Measurements from ENCODE around the gene SLC45A3.
"Not testable (repeated sequence)": the region's sequence is repeated elsewhere in the genome, so short reads cannot be mapped to it uniquely, and the experiment has no call there.

Gene SLC45A3

GRCh38 chr1:205680073-205680851 is at the start of gene SLC45A3:
TSS of gene SLC45A3 (minus strand) at chr1:205680509. CDS start at chr1:205664656, 15,853 bp downstream.
- no peak for DNase-seq

- no peak for DNase-seq
Measured at GRCh38 chr1:205726619-205727125, 46.4 kb upstream of the SLC45A3 start.

GRCh38 chr1:205725514-205725913 is 45.2 kb upstream of the SLC45A3 start:
- no peak for DNase-seq

DNA sequence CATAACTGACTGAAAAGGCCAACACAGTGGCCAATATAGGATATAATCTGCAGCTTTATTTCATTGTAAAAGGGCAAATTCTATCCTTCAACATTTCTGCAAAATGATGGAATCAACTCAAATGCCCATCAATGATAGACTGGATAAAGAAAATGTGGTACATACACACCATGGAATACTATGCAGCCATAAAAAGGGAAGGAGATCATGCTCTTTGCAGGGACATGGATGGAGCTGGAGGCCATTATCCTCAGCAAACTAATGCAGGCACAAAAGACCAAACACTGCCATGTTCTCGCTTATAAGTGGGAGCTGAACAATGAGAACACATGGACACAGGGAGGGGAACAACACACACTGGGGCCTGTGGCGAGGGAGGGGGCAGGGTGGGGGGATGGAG is 40.4 kb upstream of the SLC45A3 start:
- DNase-seq: not testable (repeated sequence)

- DNase-seq: no peak
Measured at GRCh38 chr1:205719762-205720161, 39.5 kb upstream of the SLC45A3 start.

- no peak for DNase-seq
Measured at GRCh38 chr1:205719015-205719414, 38.7 kb upstream of the SLC45A3 start.

DNA sequence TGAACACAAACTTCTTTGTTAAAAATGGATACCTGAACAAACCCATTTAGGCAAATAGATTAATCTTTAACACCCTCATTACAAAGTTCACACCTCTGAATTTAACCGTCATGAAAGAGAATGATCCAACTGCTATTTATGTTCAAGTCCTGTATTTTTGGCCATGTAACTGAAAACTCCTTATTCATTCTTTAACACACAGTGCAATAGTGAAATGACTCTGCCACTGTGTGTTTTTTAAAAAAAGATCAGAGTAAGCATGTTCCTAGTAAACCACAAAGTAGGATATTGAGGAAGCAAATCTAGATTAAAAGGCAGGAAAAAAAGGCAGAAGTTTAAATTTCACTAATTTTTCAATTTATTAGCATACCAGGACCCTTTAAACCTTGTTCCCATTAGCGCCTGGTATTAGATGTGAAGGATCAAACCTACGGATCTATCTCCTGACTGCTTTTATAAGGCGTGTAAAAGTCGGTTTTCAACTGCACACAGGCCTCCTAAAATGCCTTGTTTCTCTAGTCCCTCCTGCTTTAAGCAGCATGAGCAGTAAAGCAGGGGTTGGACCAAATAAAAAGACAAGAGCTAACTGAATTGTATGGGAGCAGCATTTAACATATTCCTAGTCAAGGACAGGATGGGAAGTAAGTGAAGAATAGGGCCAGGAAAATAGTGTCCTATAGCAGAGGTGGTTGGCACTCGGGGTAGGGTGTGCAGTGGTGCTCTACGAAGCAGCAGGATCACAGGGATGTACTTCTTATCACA is 36.2 kb upstream of the SLC45A3 start:
- DNase-seq: no peak

DNA sequence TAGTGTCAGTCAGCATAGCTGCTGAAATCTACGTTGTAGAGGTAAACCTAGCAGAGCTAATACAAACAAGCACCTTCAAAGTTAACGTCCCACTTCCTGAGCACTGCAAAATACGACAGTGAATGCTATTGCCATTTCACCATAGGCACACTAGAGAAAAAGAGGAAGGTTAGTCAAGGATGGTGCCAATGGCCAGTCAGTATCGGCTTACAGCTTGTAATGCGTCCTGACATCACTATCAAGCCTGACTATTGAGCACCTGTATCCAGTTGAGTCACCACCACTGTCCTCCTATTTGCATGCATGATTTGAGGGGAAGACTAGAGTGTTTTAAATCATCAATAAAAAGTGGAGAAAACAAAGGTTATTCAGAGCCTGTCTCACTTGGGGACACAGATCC is 35.3 kb upstream of the SLC45A3 start:
- no peak for DNase-seq

DNA sequence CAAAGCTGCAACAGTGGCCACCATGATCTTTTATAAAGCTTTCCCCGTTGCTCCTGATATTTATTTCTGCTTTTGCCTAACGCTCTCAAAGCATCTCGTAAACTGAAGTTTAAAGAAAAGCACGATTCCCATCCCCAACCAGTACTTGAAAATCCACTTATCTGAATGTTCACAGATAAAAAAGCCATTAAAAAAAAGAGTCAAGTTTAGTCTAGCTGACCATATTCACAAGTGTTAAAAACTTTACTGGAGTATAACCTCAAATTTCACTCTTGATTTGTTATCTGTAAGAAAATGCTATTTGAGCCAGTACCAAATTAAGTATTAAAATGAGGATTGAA is 34.6 kb upstream of the SLC45A3 start:
- DNase-seq: no peak

GRCh38 chr1:205714190-205714905 is 34.0 kb upstream of the SLC45A3 start:
- no peak for DNase-seq

DNA sequence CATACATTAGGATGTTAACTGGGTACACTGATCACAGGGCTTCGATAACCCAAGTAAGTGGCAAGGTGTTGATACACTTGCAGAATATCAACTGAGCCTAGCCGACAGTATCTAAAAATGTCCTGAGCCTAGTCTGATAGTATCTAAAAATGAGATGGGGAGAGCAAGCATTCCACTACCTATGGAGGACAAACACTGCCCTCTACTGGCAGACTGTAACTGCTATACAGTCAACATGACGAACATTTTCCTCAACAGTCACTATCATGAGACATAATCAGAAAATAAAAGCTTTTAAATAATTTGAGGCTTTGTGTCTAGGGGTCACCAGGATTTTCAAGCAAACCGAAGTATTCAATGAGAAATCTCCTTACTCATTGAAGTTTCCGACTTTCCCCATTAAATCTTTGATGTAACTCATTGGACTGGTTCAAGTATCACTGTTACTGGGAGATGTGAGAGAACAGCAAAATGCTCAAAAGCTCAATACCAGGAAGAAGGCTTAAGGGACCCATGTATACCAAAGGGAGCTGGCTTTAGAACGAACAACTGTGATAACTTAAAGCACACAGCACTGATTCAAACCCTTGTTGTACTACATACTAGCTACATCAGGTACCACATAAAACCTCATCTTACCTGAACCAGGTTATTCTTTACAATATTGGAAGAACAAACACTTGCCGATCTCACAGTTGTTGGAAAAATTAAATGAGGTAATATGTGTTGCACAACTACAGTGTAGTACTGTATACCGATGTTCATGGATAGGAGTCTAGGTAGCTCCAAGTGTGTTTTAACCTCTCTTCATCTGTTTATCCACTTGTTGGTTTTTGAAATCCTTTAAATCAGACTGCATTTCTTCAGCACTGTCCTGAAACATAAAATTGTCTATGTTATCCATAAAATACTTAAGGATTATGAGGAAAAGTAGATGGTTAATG is 31.1 kb upstream of the SLC45A3 start:
- peak; percentile 87 for DNase-seq

DNA sequence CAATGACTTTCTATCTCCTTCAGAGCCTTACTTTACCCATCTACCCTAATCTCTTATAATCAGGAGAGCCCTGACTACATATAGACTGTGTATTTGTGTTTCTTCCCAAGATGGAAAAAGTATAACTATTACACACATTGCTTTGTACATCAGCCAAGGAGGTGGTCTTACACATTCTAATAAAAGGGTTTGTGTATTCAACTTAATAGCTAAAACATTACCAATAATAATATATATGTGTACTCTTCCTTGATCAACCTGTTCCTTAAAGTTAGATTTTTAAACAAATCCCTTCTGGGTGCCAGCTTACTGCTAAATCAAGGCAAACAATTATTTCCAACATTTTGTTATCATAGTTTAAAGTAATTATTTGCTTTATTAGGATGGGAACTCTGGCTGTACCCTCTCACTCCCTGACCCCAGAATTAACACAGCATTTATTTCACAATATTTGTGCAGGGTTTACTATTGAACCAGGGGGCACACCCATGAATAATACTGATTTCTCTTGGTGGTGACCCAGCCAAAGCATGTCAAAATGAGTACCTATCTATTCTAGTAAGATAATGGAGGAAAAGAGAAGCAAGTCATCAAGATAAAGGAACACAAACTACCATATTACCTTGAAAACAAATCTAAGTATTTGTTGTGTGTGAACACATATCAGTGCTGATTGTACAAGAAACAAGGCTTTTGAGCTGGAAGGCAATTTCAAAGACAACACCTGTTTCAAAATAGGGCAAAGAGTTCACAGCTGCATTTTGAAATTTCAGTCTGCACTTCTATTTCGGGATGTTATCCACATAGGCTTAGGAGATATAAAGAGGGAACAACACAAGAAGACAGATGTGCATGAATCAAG is 30.1 kb upstream of the SLC45A3 start:
- no peak for DNase-seq

DNA sequence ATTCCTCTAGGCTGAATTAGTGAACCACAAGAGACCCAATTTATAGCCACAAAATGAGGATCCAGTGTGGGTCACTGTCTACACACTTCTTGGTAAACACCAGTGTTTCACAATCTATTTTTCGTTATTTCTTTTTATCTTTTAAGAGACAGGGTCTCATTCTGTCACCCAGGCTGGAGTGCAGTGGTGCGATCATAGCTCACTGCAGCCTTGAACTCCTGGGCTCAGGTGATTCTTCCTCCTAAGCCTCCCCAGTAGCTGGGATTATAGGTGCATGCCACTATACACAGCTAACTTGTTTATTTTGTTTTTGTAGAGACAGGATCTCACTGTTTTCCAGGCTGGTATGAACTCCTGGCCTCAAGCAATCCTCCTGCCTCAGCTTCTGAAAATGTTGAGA is 29.3 kb upstream of the SLC45A3 start:
- DNase-seq: no peak

GRCh38 chr1:205709059-205709398 is 28.7 kb upstream of the SLC45A3 start:
- no peak for DNase-seq

- DNase-seq: peak; percentile 62
Measured at GRCh38 chr1:205706601-205707502, 26.5 kb upstream of the SLC45A3 start.

GRCh38 chr1:205704903-205705302 is 24.6 kb upstream of the SLC45A3 start:
- no peak for DNase-seq

DNA sequence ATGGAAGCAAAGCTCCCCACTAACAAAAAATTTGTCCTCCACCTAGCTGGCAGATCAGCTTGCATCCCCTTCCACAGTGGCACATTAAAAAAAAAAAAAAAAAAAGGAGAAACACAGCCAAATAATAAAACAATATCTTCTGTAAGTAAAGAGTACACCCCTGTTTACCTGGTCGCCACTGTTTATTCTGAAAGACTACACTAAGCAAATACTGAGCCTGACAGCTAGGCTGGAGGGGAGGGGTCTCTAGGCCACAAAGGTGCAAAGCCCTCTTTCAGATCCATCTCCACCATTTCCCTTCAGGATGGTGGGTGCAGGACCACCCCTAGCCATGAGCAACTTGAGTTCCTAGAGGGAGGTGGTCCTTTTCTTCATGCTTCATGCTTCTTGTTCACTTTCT is 22.8 kb upstream of the SLC45A3 start:
- no peak for DNase-seq

DNA sequence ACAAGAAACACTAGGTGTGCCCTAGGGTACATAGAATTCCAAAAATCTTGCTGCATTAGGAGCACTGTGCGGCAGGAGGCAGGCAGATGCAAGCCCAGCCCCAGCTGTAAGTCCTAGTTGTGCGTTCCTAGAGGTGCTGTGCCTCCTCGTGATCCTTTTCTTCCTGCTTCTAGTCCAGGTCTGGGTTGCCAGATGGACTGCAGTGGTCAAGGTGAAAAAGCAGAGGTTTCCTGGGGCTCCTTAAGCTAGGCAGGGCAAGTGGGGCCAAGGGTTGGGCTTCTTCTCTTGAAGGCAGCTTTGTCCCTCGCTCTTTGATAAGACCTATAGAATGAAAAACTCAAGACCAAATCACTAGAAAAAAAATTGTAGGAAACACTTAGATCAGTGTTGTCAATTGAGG is 21.6 kb upstream of the SLC45A3 start:
- DNase-seq: no peak

DNA sequence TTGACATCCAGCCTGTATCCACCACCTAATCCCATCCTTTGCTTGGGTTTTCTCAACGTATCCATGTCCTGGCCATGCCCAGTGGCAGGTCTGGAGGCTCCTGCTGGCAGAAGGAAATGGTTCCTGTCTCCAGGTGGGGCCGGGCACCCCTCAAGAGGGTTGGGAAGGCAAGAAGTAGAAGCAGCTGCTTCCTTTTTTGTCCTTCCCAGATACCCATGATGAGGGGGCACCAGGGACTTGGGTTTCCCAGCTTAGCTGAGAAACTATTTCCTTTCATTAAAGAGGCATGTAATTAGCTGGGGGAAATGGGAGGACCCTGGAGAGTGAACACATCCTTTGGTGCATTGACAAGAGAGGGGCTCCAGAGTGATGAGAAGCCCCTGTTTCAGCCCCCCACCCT is 21.1 kb upstream of the SLC45A3 start:
- no peak for DNase-seq

- DNase-seq: no peak
Measured at GRCh38 chr1:205700865-205701401, 20.6 kb upstream of the SLC45A3 start.
